ENCODE measurements around the gene MRPS12.
"Not testable (repeated sequence)": the region's sequence is repeated elsewhere in the genome, so short reads cannot be mapped to it uniquely, and the experiment has no call there.

Gene MRPS12

DNA sequence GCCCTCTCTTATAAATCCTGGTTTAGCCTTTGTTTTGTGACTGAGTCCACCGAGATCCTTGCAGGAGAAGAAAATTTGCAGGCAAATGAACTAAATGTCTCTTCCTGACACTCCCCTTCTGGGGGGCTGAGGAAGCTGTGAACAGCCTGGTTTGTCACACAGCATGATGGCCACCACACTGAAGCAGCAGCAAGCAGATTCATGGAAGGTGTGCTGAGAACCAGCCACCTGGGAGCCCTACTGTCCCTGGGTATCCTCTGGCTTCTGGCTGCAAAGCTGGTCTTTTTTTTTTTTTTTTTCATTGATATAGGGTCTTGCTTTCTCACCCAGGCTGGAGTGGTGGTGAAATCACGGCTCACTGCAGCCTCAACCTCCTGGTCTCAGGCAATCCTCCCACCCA lies 11.2 kb downstream of the MRPS12 start:
- no peak for DNase-seq

DNA sequence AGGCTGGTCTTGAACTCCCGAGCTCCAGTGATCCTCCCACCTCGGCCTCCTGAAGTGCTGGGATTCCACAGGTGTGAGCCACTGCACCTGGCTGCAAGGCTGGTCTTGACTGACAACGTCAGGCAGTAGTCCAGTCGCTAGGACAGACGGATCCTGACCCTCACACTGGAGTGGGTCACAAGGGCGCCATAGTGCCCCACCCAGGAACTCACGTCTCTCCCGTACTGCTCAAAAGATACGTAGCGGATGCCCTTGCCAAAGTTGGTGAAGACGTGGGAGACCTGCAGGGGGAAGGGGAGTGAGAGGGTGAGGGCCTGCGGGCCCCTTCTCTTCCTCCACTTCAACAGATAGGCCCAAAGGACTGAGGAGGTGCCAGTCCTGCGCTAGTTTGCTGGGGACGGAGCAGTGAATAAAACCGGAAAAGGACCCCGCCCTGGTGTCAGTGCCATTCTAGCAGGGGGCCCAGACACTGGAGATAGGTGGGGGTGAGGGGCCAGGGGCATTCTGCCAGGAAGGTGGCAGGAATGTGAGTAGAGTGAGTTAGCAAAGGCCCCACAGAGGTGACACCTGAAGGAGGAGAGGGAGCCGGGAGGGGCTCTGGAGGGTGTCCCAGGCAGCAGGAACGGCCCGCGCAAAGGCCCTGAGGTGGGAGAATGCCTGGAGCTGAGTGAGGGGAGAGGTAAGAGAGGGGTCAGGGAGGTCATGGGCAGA lies 11.9 kb downstream of the MRPS12 start:
- DNase-seq: no peak

DNA sequence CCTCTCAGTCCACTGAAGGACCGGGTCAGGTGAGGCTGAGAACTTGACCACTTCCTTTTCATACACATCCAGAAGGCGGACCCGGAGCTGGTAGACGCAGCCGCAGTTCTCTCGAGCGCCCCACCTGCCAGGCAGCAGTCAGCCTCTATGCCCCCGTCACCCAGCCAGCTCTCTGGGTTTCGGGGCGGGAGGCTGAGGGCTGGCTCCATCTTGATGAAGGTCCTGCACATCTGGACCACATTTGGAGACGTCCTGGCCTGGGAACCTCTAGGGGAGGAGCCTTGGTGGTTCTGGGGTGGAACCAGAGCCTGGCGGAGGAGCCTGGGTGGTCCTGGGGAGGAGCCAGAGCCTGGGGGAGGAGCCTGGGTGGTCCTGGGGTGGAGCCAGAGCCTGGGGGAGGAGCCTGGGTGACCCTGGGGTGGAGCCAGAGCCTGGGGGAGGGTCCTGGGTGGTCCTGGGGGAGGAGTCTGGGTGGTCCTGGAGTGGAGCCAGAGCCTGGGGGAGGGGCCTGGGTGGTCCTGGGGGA lies 14.3 kb downstream of the MRPS12 start:
- DNase-seq: no peak

DNA sequence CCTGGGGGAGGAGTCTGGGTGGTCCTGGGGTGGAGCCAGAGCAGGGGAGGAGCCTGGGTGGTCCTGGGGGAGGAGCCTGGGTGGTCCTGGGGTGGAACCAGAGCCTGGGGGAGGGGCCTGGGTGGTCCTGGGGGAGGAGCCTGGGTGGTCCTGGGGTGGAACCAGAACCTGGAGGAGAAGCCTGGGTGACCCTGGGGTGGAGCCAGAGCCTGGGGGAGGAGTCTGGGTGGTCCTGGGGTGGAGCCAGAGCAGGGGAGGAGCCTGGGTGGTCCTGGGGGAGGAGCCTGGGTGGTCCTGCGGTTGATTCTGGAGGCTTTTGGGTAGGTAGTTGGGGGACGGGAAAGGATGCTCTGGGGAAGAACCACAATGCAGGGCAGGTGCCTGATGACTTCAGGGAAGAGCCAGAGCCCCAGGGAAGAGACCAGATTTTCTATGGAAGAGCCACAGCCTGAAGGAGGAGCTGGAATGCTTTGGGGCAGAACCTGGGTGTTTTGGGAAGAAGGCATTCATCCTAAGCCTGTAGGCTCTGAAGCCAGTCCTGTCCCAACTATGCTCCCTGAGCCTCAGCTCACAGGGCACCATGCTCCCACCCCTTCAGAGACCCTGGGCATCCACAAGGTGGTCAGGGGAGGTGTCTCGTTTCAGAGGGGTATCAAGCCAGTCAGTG lies 15.0 kb downstream of the MRPS12 start:
- no peak for DNase-seq

DNA sequence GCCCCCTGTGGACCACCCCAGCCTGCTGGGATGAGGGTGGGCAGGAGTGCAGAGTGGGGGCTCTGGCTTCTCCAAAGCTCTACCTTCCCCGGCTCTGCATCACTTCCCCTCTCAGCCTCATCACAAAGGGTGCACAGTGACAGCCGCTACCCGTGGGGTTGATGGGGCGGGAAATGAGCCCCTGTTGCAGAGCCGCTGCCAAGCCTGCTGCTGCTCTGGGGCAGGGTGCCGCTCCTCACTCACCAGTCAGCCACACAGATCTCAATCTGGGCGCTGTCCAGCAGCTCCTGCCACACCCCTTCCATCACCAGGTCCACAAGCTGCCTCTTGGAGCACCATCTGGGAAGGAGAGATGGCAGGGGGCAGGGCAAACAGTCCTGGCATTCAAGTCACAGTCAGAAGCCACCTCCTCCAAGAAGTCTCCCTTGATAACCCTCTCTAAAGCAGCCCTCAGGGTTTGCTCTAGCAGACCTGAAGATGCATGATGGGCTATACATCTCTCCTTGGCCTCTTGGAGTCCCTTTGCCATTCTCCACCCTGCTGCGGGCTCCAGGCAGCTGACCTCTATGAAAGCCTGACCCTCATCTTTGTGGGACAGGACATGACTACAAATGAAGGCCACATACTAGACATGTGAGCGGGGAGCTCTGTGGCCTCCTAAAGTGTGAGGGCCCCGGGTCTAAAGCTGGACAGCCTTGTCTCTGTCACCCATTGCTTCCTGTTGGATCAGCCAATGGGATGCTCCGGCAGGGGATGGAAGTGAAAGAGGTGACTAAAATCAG lies 15.7 kb downstream of the MRPS12 start:
- no peak for DNase-seq

DNA sequence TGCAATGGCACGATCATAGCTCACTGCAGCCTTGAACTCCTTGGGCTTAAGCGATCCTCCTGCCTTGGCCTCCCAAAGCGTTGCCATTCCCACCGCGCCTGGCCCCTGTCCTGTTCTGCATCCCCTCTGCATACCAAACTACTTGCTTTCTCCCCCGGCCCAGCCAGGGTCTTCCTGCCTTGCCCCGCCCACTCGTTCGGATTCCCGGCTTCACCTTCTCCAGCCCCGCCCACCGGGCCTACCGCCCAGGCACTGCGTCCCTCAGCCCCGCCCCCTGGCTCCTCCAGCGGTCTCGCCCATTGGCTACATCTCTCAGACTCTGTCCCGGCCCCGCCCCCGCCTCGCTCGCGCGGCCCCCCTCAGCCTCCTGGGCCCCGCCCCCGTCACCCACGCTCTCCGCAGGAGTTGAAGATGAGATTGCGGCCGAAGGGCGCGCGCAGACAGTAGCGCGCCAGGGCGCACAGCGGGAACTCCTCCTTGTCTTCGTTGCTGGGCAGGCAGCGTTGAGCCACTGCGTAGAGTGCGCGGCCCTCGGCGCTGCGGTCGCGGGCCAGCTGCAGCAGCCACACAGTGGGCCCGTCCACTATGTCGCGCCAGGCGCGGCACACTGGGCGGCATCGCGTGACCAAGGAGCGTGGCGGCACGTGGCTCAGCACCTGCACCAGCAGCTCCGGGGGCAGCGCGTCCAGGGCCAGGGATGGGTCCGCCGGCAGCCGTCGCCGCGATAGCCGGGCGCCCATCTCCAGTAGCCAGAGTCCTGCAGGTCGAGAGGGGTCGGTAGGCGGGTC lies 19.0 kb downstream of the MRPS12 start:
- no peak for DNase-seq

DNA sequence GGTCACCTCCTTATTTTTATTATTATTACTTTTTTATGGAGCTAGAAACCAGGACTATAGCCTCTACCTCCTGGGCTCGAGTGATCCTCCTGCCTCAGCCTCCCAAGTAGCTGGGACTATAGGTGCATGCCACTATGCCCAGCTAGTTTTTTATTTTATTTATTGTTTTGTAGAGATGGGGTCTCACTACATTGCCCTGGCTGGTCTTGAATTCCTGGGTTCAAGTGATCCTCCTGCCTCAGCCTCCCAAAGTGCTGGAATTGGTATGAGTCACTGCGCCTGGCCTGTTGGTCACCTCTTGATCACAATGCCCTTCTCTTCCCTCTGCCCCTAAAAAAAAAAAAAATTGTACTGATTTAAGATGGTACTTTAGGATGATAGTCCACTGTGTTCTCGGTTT lies 20.4 kb downstream of the MRPS12 start:
- DNase-seq: no peak

DNA sequence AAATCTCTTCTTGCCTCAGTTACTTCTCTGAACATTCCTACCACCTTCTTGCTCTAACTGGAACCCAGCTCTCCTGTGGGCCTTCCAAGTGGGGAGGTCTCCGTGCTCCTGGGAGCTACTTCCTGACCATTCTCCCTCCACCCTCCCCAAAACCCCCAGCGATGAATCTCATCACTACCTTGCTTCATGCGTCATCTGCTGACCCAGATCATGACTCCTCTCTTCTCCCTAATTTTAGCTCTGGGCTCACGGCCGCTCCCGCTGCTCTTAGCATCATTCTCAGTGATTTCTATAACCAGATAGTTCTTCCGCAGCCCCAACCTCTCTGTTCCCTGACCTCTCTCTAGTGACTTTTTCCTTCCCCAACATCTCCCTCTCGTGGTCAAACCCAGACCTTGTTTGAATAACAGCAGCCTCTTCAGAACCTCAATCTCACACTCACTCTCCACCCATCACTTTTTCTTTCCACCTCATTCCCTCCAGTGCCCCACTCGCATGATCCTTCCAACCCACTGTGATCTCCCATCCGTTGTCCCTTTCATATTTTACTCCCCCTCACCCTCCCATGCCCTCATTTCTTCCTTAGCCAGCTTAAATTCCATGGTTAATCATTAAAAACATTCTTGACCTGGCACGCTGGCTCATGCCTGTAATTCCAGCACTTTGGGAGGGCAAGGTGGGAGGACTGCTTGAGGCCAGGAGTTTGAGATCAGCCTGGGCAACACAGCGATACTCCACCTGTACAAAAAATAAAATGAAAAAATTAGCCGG lies 21.8 kb downstream of the MRPS12 start:
- DNase-seq: peak; percentile 73 to 86

DNA sequence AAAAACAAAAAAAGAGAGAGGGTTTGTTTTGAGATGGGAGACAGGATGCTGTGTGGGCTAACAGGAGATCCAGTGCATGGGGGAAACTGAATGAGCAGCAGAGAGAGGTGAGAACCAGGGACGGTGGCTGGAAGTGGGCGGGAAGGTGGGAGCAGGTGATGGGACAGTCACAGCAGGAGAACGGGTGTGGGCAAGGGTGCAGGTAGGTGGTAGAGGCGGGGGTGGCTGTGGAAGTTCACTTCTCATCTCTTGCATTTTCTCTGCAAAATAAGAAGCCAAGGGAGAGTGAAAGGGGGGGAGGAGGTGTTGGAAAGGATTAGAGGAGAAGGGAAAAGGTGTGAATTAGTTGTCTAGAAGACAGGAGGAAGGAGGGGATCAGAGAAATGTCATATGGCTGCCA lies 22.9 kb downstream of the MRPS12 start:
- no peak for DNase-seq

DNA sequence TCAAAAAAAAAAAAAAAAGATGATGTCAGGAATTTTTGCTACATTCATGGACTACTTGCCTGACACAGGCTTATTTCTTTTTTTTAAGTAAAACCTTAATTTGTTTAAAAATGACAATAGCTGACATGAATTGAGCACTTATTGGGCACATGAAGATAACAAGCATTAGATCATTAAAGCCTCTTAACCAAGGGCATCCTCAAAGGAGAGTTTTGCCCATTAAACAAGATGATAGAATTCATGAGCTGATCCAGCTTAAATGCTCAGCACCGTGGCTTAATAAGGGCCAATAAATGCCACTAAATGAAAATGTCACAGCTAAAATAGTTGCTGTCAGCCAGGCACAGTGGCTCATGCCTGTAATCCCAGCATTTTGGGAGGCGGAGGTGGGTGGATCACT lies 25.5 kb downstream of the MRPS12 start:
- DNase-seq: no peak

DNA sequence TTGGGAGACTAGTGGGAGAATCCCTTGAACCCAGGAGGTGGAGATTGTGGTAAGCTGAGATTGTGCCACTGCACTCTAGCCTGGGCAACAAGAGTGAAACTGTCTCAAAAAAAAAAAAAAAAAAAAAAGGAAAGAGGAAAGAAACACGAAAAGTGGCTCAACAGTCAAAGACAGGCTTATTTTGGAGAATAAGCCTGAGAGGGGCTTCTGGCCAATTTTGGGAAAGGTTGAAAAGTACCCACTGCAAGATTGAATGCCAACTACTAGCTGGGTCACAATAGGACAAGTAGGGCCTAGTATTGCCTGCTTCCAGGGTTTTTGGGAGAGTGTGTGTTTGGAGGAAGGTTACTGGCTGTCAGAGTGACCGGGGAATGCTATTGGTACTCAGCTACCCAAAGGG lies 27.6 kb downstream of the MRPS12 start:
- DNase-seq: no peak

DNA sequence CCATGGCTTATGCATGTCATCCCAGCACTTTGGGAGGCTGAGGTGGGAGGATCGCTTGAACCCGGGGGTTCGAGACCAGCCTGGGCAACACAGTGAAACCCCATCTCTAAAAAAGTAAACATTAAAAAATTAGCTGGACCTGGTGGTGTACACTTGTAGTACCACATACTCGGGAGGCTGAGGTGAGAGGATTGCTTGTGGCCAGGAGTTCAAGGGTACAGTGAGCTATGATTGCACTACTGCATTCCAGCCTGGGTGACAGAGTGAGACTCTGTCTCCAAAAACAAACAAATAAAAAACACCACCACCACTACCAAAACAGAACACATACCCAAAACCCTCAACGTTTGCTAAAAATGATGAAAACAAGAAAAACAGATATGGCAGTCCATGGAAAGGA lies 28.9 kb downstream of the MRPS12 start:
- no peak for DNase-seq

DNA sequence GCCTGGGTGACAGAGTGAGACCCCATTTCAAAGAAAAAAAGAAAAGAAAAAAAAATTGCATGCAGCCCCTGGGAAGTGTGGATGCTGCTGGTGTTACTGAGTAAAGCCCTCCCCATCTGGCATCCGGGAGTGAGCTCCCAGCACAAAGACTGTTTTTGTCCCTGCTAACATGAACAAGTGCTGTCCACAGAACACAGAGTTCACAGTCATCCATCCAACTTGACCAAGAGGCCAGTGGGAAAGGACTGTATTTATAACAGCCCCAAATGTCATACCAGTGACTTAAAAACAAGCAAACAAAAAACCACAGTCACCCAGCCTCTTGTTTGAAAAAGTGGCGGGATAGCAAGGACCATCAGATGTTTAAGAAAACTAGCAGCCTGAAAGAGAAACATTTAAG lies 34.0 kb downstream of the MRPS12 start:
- no peak for DNase-seq

DNA sequence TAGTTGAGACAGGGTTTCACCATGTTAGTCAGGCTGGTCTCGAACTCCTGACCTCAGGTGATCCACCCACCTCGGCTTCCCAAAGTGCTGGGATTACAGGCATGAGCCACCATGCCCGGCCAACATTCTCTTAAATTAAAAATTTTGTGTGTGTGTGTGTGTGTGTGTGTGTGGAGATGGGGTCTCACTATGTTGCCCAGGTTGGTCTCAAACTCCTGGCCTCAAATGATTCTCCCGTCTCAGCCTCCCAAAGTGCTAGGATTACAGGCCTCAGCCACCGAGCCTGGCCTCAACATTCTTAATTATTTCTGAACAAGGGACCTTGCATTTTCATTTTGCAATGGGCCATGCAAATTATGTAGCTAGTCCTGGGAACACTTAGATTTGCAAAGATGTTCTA lies 35.4 kb downstream of the MRPS12 start:
- DNase-seq: not testable (repeated sequence)

DNA sequence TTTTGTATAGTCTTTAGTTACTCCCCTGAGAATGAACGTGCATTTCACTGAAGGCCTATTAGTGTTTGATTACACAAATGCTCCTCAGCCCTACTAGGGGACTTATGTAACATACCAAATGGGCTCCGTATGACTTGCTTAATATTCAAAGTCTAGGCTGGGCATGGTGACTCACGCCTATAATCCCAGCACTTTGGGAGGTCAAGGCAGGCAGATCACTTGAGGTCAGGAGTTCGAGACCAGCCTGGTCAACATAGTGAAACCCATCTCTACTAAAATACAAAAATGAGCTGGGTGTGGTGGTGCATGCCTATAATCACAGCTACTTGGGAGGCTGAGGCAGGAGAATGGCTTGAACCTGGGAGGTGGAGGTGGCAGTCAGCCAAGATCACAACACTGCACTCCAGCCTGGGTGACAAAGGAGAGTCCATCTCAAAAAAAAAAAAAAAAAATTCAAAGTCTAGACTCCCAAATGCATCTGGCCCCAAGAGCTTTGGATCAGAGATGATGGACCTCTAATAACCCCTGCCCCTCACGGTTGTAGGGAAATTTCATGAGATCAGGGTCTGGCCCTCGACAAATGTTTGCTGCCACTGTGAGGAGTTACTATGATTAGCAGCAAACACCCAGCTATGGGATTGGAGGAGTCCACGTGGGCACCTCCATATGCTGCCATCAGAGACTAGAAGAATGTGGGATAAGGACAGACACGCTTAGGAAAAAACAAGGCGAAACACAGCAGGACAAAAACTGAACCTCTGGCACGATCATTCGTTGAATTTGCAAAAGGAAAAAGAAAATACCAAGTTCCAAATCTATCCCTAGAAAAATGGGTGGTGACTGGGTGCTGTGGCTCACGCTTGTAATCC lies 40.2 kb downstream of the MRPS12 start:
- DNase-seq: no peak

DNA sequence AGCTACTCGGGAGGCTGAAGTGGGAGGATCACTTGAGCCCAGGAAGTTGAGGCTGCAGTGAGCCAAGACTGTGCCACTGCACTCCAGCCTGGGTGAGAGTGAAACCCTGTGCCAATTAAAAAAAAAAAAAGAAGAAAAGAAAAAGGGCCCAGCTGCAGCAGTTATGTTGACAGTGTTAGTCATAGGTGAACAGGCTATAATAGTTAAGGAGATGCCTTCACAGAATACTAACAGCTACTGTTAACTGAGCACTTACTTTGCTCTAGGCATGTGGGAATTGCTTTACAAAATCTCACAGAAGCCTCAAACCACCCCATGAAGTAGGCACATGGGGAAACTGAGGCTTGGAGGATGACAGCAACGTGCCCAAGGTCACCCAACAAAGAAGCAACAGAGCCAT lies 40.9 kb downstream of the MRPS12 start:
- DNase-seq: no peak

DNA sequence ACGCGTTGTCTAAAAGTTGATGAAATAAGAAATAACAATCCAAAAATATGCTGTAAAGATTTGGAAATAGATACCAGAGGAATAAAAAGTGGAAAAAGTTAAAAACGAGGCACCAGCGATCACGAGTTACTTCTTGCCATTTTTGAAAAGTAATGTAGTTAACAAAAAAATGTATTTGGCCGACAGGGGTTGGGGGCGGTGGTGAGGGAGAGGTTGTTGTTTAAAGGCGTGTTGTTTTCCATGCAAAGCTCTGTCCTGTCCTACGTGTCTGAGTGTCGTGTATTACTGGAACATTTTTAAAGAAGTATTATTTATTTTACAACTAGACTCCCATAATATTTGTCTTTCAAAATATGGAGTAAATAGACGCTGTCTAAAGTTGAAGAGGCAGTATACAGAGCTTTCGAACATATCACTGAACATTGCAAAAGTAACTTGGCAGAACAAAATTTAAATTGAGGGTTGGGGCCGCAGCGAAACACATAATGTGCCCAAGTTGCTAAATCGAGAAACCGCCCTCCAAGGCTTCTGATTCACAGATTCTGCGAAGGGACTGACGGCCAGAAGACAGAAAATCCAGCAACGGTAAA lies 44.0 kb downstream of the MRPS12 start:
- no peak for DNase-seq

DNA sequence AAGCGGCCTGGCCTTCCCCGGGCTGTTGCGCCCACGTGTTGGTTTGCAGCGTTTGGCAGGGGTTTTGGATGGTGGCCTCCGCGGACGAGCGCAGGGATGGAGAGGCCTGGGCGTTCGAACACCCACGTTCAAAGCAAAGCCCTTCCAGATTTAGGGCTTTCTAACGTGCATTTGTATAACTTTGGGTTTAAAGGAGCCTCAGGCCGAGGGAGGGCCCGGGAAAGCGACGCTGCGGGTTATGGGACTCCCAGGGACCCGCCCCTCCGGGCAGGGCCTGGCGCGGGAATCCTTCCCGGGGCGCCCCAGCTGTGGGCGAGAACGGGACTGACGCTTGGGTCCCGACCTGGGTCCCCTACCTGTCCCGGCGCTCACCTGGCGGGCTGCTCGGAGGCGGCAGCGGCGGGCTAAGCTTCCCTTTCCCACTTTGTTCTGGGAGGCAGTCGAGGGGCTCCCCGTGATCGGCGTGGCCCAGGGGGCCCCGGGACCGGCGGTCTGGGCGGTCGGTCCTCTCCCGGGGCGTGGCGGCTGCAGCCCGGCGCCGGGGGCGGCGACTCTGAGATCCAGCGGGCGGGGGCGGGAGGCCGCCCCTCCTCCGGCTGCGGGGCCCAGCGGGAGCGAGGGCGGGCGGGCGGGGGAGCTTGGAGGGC lies 44.6 kb downstream of the MRPS12 start, which contains the start of gene FBXO17:
Gene FBXO17, minus strand, starts transcription at position 529 of the 647 bp plus-strand sequence. CDS start 25,423 bp downstream, outside the sequence.
- no peak for DNase-seq

DNA sequence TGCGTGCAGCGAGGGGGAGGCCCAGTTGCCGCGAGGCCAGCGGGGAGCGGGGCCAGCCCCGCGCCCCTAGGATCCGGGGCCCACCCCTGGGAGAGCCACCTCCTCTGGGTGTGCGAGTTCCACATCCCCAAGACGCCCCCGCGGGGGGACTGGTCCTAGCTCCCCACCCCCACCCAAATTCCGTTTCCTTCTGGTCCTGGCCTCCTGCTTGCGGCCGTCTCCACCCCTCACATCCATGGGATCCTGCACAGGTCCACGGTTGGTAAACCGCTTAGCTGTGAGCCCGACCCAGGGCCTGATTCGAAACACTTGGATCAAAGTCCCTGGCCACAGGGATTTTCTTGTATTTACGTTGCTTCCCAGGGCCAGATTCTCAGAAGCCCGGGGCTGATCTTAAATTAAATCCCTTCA lies 45.1 kb downstream of the MRPS12 start:
- DNase-seq: no peak

Measured in Kasumi-1 (cell line).